Measurements from ENCODE around the gene FAM131B. TPM values are rescaled to one million over a fixed set of nuclear protein-coding genes. Genes with fewer than 3 reads are reported as not detected.

Gene FAM131B
- total RNA-seq, 1 experiment from 2014 or later, result 0.19 TPM

GRCh38 chr7:143399642-143400041 is 37.1 kb upstream of the FAM131B start:
- Mint-ChIP-seq H3K4me3 (ENCODE audit: unreplicated experiment) (no peak overlapping the region), H3K27me3 (ENCODE audit: insufficient read depth, unreplicated experiment) (no peaks in the 10 kb centered on the region), H3K36me3 (ENCODE audit: insufficient read depth, unreplicated experiment) (no peaks in the 10 kb centered on the region), H3K27ac (ENCODE audit: low read depth, unreplicated experiment) (no peak overlapping the region), H3K9me3 (ENCODE audit: unreplicated experiment) (no peaks in the 10 kb centered on the region), H3K4me1 (ENCODE audit: insufficient read depth, unreplicated experiment) (no peaks in the 10 kb centered on the region)
- ChIA-PET CTCF (interaction anchor here (0.6 to 1.3 kb wide), 4 partner anchors 8 to 159 kb away, joined by 3 to 5 read pairs (median 4); no protein-coding TSS in a partner anchor), POLR2A (no interaction called here)
- intact Hi-C loops (cut with micrococcal nuclease), result no loop called here
- DNase-seq (ENCODE audit: unreplicated experiment), result no peak
- BruUV-seq (replicated peaks), result no TSS peak
- TF ChIP-seq CTCF (IDR thresholded peaks at IDR 0.05; ENCODE audit: unreplicated experiment), result no peak

GRCh38 chr7:143399151-143399550 is 36.6 kb upstream of the FAM131B start:
- H3K4me3 Mint-ChIP-seq (ENCODE audit: unreplicated experiment), result no peak overlapping the region
- H3K4me1 Mint-ChIP-seq (ENCODE audit: insufficient read depth, unreplicated experiment), result no peaks in the 10 kb centered on the region
- H3K9me3 Mint-ChIP-seq (ENCODE audit: unreplicated experiment), result no peaks in the 10 kb centered on the region
- H3K36me3 Mint-ChIP-seq (ENCODE audit: insufficient read depth, unreplicated experiment), result no peaks in the 10 kb centered on the region
- intact Hi-C loops (cut with micrococcal nuclease), result no loop called here
- ChIA-PET POLR2A (no interaction called here), CTCF (interaction anchor here (0.8 kb wide), 2 partner anchors 9 to 159 kb away, joined by 4 read pairs; no protein-coding TSS in a partner anchor)
- no peak for TF ChIP-seq CTCF (IDR thresholded peaks at IDR 0.05; ENCODE audit: unreplicated experiment)
- H3K27ac Mint-ChIP-seq (ENCODE audit: low read depth, unreplicated experiment), result no peak overlapping the region
- no peak for DNase-seq (ENCODE audit: unreplicated experiment)
- no peaks in the 10 kb centered on the region for H3K27me3 Mint-ChIP-seq (ENCODE audit: insufficient read depth, unreplicated experiment)
- BruUV-seq (replicated peaks), result no TSS peak

- peaks cover 2% of the 10 kb centered on the region for H3K4me1 Mint-ChIP-seq (ENCODE audit: insufficient read depth, unreplicated experiment)
- POLR2A ChIA-PET, result no interaction called here
- BruUV-seq (replicated peaks), result no TSS peak
Observed at GRCh38 chr7:143398616-143399015, 36.1 kb upstream of the FAM131B start.

More at GRCh38 chr7:143398616-143399015, 36.1 kb upstream of the FAM131B start:
- H3K36me3 Mint-ChIP-seq (ENCODE audit: insufficient read depth, unreplicated experiment), result peaks cover 3% of the 10 kb centered on the region
- intact Hi-C loops (cut with micrococcal nuclease), result no loop called here
- CTCF ChIA-PET, result interaction anchor here (0.8 kb wide), 2 partner anchors 9 to 158 kb away, joined by 4 read pairs; no protein-coding TSS in a partner anchor
- no peaks in the 10 kb centered on the region for H3K27me3 Mint-ChIP-seq (ENCODE audit: insufficient read depth, unreplicated experiment)
- TF ChIP-seq CTCF (IDR thresholded peaks at IDR 0.05; ENCODE audit: unreplicated experiment), result no peak
- H3K9me3 Mint-ChIP-seq (ENCODE audit: unreplicated experiment), result no peaks in the 10 kb centered on the region
- H3K27ac Mint-ChIP-seq (ENCODE audit: low read depth, unreplicated experiment), result no peak overlapping the region
- no peak overlapping the region for H3K4me3 Mint-ChIP-seq (ENCODE audit: unreplicated experiment)
- no peak for DNase-seq (ENCODE audit: unreplicated experiment)

All from MCF 10A (cell line).